Chondrocyte (in vitro differentiated cells): ENCODE data around the gene IRF7. TPM values are rescaled to one million over a fixed set of nuclear protein-coding genes. Genes with fewer than 3 reads are reported as not detected.

Source experiments
- DNase-seq: peaks from one replicate; pipeline ENCODE4 v3.0.0; 2021; ENCODE audit warnings: mixed read lengths, low spot score
- H3K27ac Mint-ChIP-seq: one replicate; pipeline ENCODE4 v1.8.0; 2021; ENCODE audit warnings: mild to moderate bottlenecking, moderate library complexity, mixed read lengths; ENCODE audit not compliant: unreplicated experiment
- H3K27me3 Mint-ChIP-seq: 2 replicates; pipeline ENCODE4 v1.8.0; 2021; ENCODE audit warnings: low read depth, mixed read lengths
- H3K36me3 Mint-ChIP-seq: 2 replicates; pipeline ENCODE4 v1.8.0; 2021; ENCODE audit warnings: low read depth, mixed read lengths
- H3K4me1 Mint-ChIP-seq: 2 replicates; pipeline ENCODE4 v1.8.0; 2021; ENCODE audit warnings: low read depth, mild to moderate bottlenecking, mixed read lengths
- H3K4me3 Mint-ChIP-seq: one replicate; pipeline ENCODE4 v1.8.0; 2021; ENCODE audit warnings: mild to moderate bottlenecking, moderate library complexity, mixed read lengths; ENCODE audit not compliant: unreplicated experiment
- H3K9me3 Mint-ChIP-seq: 2 replicates; pipeline ENCODE4 v1.8.0; 2021; ENCODE audit warnings: low read depth, mixed read lengths
- total RNA-seq: library from RNA; stranded (reverse); gene quantifications from 3 replicates; pipeline ENCODE4 v1.2.1, GENCODE V29; 2021
- TF ChIP-seq, protein P1 (sequence below): fragments of 200-600 bp; sonication (generic); IDR thresholded peaks from 2 replicates; pipeline ENCODE4 v1.5.0; 2021; ENCODE audit warnings: antibody characterized with exemption, mild to moderate bottlenecking, moderate library complexity

The IRF7 gene
- total RNA-seq, 1 donor from 2014 or later = 11.4 TPM

DNA sequence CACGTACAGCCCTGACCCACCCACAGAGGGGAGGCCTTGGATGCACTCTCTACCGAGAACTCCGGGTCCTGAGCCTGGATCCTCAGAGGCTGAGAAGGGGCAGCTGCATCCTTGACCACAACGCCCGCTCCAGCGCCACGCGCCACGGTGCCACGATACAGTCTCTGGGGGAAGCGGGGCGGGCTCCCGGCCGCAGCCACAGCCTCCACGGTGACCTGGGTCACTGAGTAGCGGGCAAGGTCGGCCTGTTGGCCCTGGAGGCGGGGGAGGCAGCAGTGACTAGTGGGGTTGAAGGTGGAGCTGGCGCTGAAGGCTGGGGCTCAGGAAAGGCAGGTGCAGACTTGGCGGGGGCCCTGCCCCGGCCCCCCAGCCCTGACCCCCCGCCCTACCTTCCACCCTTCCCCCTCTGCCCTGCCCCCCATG lies 3.9 kb upstream of the IRF7 start:
- H3K4me1 Mint-ChIP-seq = peaks cover 16% of the 10 kb centered on the region
- H3K9me3 Mint-ChIP-seq = no peaks in the 10 kb centered on the region
- H3K36me3 Mint-ChIP-seq = no peaks in the 10 kb centered on the region
- no peak for DNase-seq
- TF ChIP-seq, protein P1, sequence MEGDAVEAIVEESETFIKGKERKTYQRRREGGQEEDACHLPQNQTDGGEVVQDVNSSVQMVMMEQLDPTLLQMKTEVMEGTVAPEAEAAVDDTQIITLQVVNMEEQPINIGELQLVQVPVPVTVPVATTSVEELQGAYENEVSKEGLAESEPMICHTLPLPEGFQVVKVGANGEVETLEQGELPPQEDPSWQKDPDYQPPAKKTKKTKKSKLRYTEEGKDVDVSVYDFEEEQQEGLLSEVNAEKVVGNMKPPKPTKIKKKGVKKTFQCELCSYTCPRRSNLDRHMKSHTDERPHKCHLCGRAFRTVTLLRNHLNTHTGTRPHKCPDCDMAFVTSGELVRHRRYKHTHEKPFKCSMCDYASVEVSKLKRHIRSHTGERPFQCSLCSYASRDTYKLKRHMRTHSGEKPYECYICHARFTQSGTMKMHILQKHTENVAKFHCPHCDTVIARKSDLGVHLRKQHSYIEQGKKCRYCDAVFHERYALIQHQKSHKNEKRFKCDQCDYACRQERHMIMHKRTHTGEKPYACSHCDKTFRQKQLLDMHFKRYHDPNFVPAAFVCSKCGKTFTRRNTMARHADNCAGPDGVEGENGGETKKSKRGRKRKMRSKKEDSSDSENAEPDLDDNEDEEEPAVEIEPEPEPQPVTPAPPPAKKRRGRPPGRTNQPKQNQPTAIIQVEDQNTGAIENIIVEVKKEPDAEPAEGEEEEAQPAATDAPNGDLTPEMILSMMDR = no peak
- H3K27me3 Mint-ChIP-seq = no peaks in the 10 kb centered on the region
- H3K4me3 Mint-ChIP-seq = no peak overlapping the region
- H3K27ac Mint-ChIP-seq = no peak overlapping the region

DNA sequence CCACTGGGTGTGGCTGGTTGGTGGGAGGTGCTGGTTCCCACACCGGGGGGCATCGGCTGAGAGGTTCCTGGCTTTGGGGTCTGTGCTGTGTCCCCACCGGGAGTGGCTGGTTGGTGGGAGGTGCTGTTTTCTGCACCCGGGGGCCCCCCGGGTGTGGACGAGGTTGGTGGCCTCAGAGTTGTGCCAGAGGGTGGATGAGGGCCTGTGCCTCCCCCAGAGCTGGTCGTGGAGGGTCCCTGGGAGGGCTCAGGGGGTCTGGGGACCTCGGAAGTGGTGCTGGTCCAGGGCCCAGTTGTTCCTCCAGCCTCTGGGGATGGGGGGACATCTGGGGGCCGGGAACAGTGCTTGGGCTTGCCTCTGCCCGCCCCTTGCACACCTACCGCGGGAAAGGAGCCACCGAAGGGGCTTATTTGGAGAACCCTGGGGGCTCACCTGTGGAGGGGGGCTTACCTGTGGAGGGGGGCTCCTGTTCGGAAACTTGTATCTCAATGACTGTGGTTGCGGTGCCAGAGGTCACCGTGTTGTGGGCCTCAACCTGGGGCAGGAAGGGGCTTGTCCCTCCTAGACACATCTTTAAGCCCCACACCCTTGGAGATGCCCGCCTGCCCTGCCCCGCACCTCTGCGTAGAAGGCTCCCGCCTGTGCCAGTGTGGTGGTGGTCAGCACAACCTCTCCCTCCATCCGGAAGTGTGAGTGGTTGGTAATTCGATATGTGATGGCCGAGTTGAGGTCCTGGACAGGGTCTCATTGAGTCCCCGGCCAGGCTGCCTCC lies 3.3 kb upstream of the IRF7 start:
- Mint-ChIP-seq H3K27ac (no peak overlapping the region), H3K9me3 (no peaks in the 10 kb centered on the region), H3K27me3 (no peaks in the 10 kb centered on the region), H3K36me3 (no peaks in the 10 kb centered on the region), H3K4me3 (no peak overlapping the region), H3K4me1 (peaks cover 22% of the 10 kb centered on the region)
- no peak for DNase-seq
- TF ChIP-seq, protein P1 = no peak

DNA sequence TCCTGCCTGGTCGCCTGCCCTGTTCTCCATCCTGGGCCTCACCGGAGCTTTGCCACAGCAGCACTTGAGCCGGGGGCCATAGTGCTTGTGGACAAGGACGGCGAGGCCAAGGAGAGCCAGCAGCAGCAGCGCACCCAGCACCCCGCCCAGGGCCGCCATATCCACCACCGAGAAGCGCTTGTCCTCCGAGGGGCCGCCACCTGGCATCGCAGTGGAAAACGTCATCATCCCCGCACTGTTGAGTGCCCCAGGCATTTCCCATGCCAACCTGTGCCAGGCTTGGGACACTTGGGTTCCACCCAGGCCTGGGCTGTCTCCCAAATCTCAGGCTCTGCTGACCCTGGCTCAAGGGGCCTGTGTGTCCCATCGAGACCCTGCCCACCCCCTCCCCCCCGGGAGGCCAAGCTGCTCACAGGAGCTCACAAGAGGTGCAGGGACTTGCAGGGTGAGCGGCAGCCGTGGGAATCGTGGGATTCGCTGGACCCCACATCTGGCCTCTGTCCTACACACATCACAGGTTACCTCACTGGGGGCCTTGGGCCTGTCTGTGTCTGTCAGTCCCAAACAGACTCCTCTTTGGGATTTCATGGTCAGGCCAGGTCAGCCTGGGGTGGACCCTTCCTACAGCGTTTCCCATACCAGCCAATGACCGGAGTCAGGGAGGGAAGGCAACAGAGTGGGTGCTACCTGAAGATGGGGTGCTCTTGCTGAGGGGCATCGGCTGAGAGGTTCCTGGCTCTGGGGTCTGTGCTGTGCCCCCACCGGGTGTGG lies 2.3 kb upstream of the IRF7 start:
- Mint-ChIP-seq H3K27ac (no peak overlapping the region), H3K36me3 (no peaks in the 10 kb centered on the region), H3K4me1 (peaks cover 14% of the 10 kb centered on the region), H3K4me3 (no peak overlapping the region), H3K27me3 (no peaks in the 10 kb centered on the region), H3K9me3 (no peaks in the 10 kb centered on the region)
- DNase-seq = no peak
- TF ChIP-seq, protein P1 = no peak

DNA sequence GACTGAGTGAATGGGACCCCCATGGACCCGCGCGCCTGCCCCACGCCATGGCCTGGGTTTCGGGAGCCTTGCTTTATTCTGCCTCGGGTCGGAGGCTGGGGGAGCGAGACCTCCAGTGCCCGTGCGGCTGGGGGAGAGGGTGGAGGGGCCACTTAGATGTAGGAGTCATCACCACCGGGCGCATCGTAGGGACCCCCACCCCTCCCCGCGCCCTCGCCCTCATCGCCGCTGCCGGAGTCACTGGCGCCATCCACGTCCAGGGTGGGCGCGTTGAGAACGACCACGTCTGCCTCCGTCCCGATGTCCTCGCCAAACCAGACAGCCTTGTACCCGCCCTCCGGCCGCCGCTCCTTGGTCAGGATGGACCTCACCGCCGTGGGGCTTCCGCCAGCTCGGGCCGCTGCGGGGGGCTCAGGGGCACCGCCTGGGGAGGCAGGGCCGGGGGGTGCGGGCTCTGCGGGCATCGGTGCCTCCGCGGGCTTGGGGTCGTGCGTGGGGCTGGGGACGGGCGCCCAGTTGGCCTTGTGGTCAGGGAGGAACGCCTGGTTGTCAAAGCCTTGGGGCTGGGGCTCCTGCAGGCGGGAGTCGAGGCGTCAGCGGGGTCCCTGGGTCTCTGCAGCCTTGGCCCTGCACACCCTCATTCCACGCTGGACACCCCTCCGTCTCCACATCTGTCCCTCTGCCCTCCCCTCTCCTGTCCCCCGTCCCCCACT lies 1.6 kb upstream of the IRF7 start:
- no peak overlapping the region for H3K27ac Mint-ChIP-seq

More for the DNA sequence above, 1.6 kb upstream of the IRF7 start:
- TF ChIP-seq, protein P1 = no peak
- no peak overlapping the region for H3K4me3 Mint-ChIP-seq
- no peaks in the 10 kb centered on the region for H3K9me3 Mint-ChIP-seq
- no peaks in the 10 kb centered on the region for H3K27me3 Mint-ChIP-seq
- H3K4me1 Mint-ChIP-seq = peaks cover 14% of the 10 kb centered on the region
- no peaks in the 10 kb centered on the region for H3K36me3 Mint-ChIP-seq
- no peak for DNase-seq
